ENCODE measurements around the gene FAM107B.

- TF ChIP-seq, protein P1, sequence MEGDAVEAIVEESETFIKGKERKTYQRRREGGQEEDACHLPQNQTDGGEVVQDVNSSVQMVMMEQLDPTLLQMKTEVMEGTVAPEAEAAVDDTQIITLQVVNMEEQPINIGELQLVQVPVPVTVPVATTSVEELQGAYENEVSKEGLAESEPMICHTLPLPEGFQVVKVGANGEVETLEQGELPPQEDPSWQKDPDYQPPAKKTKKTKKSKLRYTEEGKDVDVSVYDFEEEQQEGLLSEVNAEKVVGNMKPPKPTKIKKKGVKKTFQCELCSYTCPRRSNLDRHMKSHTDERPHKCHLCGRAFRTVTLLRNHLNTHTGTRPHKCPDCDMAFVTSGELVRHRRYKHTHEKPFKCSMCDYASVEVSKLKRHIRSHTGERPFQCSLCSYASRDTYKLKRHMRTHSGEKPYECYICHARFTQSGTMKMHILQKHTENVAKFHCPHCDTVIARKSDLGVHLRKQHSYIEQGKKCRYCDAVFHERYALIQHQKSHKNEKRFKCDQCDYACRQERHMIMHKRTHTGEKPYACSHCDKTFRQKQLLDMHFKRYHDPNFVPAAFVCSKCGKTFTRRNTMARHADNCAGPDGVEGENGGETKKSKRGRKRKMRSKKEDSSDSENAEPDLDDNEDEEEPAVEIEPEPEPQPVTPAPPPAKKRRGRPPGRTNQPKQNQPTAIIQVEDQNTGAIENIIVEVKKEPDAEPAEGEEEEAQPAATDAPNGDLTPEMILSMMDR (IDR thresholded peaks at IDR 0.05) = no peak
- no peak for TF ChIP-seq EZH2 (IDR thresholded peaks at IDR 0.05)
Measured at GRCh38 chr10:14554491-14555205, 220.0 kb downstream of the FAM107B start.

Data from neural progenitor cell (in vitro differentiated cells).